OCI-LY7 (cell line): ENCODE data around the gene MAP3K10. TPM values are rescaled to one million over a fixed set of nuclear protein-coding genes. Genes with fewer than 3 reads are reported as not detected.

Experiments
- BruUV-seq: library from RNA; stranded (reverse); fragments of 400-500 nt; replicated peaks from 2 replicates; lab custom pipeline; 2021; lab: Mats Ljungman, UMichigan
- CTCF ChIA-PET: fragments of 300-600 bp; sonication (Branson Sonifier 250); formaldehyde crosslinking; loops from one replicate; lab custom pipeline; 2022; ENCODE audit warnings: antibody characterized with exemption; ENCODE audit not compliant: unreplicated experiment; lab: Charles Lee
- POLR2A ChIA-PET: fragments of 300-600 bp; sonication (Branson Sonifier 250); formaldehyde crosslinking; loops from one replicate; lab custom pipeline; 2022; ENCODE audit warnings: antibody characterized with exemption; lab: Charles Lee
- DNase-seq: peaks from one replicate; pipeline ENCODE4 v3.0.0-alpha.2; 2015; ENCODE audit warnings: low spot score
- H2AFZ ChIP-seq: fragments of 200-600 bp; sonication (generic), shearing (Covaris generic); 2 replicates; pipeline ENCODE4 v1.6.1; 2014; ENCODE audit warnings: mild to moderate bottlenecking, antibody characterized with exemption, low read length, moderate library complexity
- H3K27ac ChIP-seq: fragments of 200-600 bp; sonication (generic); 2 replicates; pipeline ENCODE4 v1.5.1; 2014; ENCODE audit warnings: mixed run types, low read depth, mild to moderate bottlenecking, moderate library complexity, low read length, inconsistent platforms; ENCODE audit not compliant: poor library complexity, severe bottlenecking
- H3K36me3 ChIP-seq: fragments of 200-600 bp; sonication (generic); 2 replicates; pipeline ENCODE4 v1.6.1; 2014; ENCODE audit warnings: mild to moderate bottlenecking, antibody characterized with exemption, low read length, moderate library complexity, mixed read lengths; ENCODE audit not compliant: insufficient read depth
- H3K4me1 ChIP-seq: fragments of 200-600 bp; sonication (generic); 2 replicates; pipeline ENCODE4 v1.5.1; 2014; ENCODE audit warnings: mild to moderate bottlenecking, low read length; ENCODE audit not compliant: insufficient read depth, poor library complexity, severe bottlenecking
- H3K4me2 ChIP-seq: fragments of 200-600 bp; sonication (generic); 2 replicates; pipeline ENCODE4 v1.6.1; 2014; ENCODE audit warnings: mild to moderate bottlenecking, low read length
- H3K4me3 ChIP-seq: fragments of 200-600 bp; sonication (generic); 2 replicates; pipeline ENCODE4 v1.5.1; 2014; ENCODE audit warnings: mild to moderate bottlenecking, low read depth, low read length; ENCODE audit not compliant: poor library complexity, severe bottlenecking
- H3K79me2 ChIP-seq: fragments of 200-600 bp; sonication (generic); 2 replicates; pipeline ENCODE4 v1.6.1; 2016; ENCODE audit warnings: low read depth, mild to moderate bottlenecking, low read length, moderate library complexity, mixed read lengths; ENCODE audit not compliant: insufficient read depth
- H3K9me2 ChIP-seq: fragments of 200-600 bp; sonication (generic); 2 replicates; pipeline ENCODE4 v1.6.1; 2016; ENCODE audit warnings: mild to moderate bottlenecking, low read length, mixed read lengths; ENCODE audit not compliant: insufficient read depth
- H3K9me3 ChIP-seq: fragments of 200-600 bp; sonication (generic); 2 replicates; pipeline ENCODE4 v1.6.1; 2014; ENCODE audit warnings: mild to moderate bottlenecking, mixed run types, low read length, mixed read lengths
- H4K20me1 ChIP-seq: fragments of 200-600 bp; sonication (generic); 2 replicates; pipeline ENCODE4 v1.6.1; 2014; ENCODE audit warnings: mild to moderate bottlenecking, antibody characterized with exemption, low read length, moderate library complexity, mixed read lengths; ENCODE audit not compliant: insufficient read depth
- EZH2phosphoT487 ChIP-seq: fragments of 200-600 bp; sonication (generic); IDR thresholded peaks from 2 replicates; pipeline ENCODE4 v1.6.1; 2018; ENCODE audit warnings: low read depth, borderline replicate concordance, mild to moderate bottlenecking, mixed run types, antibody characterized with exemption, low read length, moderate library complexity, mixed read lengths
- intact Hi-C: fragments of 100-400 bp; cut with micrococcal nuclease; formaldehyde crosslinking; loops from one replicate; pipeline ENCODE4 v1.10.0; 2022; ENCODE audit not compliant: unreplicated experiment
- total RNA-seq, 2 experiments: library from RNA; depleted of rRNA in 1 of 2; stranded (reverse); fragments of >200 nt in 1 of 2; shearing (Covaris generic) in 1 of 2; gene quantifications; 2 replicates each; pipeline ENCODE4 v1.2.3, GENCODE V29; 2014 to 2022
- TF ChIP-seq, protein P1 (sequence below): fragments of 200-600 bp; sonication (generic); conservative IDR thresholded peaks from 2 replicates; pipeline ENCODE4 v1.5.1; 2014; ENCODE audit warnings: mild to moderate bottlenecking, antibody characterized with exemption, low read length, moderate library complexity, mixed read lengths

MAP3K10 gene
- total RNA-seq, 2 experiments from 2014 or later, result 20.6 to 32.5 TPM

DNA sequence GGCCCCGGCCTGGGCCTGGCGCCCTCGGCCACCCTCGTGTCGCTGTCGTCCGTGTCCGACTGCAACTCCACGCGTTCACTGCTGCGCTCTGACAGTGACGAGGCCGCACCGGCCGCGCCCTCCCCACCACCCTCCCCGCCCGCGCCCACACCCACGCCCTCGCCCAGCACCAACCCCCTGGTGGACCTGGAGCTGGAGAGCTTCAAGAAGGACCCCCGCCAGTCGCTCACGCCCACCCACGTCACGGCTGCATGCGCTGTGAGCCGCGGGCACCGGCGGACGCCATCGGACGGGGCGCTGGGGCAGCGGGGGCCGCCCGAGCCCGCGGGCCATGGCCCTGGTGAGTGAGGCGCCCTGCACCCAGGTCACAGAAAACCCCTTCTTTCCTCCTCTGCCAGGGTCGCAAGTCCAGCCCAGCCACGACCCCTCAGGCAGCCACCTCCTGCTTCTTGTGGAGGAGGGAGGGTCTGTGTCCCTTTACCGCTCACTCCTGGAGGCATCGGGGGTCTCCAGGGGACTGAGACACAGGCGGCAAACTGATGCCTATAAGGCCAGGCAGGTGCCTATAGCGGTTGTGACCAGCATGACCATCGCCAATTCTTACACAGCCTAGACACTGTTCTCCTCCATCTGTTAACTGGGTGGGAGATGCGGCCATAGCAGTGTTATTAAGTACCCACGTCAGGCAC lies 22.8 kb downstream of the MAP3K10 start:
- no peak for DNase-seq
- Histone ChIP-seq H3K4me2 (no peak overlapping the region), H3K9me3 (no peaks in the 10 kb centered on the region), H4K20me1 (no peaks in the 10 kb centered on the region), H3K4me3 (no peak overlapping the region), H3K4me1 (no peaks in the 10 kb centered on the region), H3K36me3 (no peaks in the 10 kb centered on the region; the same call in 1 of the 2 replicates), H3K79me2 (no peaks in the 10 kb centered on the region), H2AFZ (no peak overlapping the region), H3K27ac (no peak overlapping the region), H3K9me2 (no peaks in the 10 kb centered on the region)
- ChIA-PET CTCF (no interaction called here), POLR2A (no interaction called here)
- no TSS peak for BruUV-seq
- TF ChIP-seq, protein P1, sequence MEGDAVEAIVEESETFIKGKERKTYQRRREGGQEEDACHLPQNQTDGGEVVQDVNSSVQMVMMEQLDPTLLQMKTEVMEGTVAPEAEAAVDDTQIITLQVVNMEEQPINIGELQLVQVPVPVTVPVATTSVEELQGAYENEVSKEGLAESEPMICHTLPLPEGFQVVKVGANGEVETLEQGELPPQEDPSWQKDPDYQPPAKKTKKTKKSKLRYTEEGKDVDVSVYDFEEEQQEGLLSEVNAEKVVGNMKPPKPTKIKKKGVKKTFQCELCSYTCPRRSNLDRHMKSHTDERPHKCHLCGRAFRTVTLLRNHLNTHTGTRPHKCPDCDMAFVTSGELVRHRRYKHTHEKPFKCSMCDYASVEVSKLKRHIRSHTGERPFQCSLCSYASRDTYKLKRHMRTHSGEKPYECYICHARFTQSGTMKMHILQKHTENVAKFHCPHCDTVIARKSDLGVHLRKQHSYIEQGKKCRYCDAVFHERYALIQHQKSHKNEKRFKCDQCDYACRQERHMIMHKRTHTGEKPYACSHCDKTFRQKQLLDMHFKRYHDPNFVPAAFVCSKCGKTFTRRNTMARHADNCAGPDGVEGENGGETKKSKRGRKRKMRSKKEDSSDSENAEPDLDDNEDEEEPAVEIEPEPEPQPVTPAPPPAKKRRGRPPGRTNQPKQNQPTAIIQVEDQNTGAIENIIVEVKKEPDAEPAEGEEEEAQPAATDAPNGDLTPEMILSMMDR, result no peak
- intact Hi-C loops, result no loop called here

DNA sequence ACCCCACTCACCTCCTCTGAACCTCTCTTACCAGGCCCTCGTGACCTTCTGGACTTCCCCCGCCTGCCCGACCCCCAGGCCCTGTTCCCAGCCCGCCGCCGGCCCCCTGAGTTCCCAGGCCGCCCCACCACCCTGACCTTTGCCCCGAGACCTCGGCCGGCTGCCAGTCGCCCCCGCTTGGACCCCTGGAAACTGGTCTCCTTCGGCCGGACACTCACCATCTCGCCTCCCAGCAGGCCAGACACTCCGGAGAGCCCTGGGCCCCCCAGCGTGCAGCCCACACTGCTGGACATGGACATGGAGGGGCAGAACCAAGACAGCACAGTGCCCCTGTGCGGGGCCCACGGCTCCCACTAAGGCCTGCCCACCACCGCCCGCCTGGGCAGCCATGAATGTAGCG lies 23.7 kb downstream of the MAP3K10 start:
- Histone ChIP-seq H3K9me2 (no peaks in the 10 kb centered on the region), H3K27ac (no peak overlapping the region), H3K79me2 (no peaks in the 10 kb centered on the region), H3K4me3 (no peak overlapping the region), H3K36me3 (no peaks in the 10 kb centered on the region), H3K4me2 (no peak overlapping the region), H3K9me3 (no peaks in the 10 kb centered on the region), H4K20me1 (no peaks in the 10 kb centered on the region), H3K4me1 (no peaks in the 10 kb centered on the region), H2AFZ (no peak overlapping the region)
- intact Hi-C loops, result no loop called here
- ChIA-PET CTCF (no interaction called here), POLR2A (no interaction called here)
- no peak for DNase-seq
- no TSS peak for BruUV-seq
- TF ChIP-seq, protein P1, result no peak
- no peak for TF ChIP-seq EZH2phosphoT487

DNA sequence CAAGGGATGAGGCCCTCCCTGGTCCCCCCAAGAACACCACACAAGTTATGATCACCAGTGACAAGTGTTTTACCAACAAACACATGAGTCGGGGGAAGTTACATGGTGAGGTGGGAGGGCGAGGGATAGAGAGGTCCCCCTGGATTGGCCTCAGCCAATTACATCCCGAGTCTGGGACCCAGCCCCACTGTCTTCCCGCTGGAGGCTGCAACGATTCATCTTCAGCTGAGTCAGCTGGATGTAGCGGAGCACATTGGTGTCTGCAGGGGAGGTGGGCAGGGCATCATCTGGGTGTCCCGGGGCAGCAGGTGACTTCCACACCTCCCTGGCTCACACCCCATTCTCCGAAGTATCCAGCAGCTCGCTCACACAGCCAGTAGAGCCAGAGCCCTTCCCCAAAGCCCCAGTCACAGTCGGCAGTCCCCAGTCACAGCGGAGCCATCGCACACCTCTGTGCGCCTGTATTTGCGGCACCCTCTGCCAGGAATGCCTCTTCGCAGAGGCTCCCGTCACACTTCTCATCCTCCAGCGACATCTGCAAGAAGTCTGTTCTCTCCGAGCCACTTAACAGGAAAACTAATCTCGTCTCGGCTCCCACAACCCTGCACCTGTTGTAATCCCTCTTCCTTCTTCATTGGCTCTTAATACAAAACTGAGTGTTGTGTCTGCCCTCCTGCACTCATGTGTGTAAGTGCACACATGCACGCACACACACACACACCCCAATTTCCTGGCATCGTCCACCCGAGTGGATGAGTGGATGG lies 25.0 kb downstream of the MAP3K10 start:
- no peaks in the 10 kb centered on the region for H3K9me3 ChIP-seq
- no peak overlapping the region for H3K4me3 ChIP-seq
- TF ChIP-seq, protein P1, result no peak
- TF ChIP-seq EZH2phosphoT487, result no peak
- ChIA-PET CTCF (no interaction called here), POLR2A (no interaction called here)
- no peak overlapping the region for H3K4me2 ChIP-seq
- no peaks in the 10 kb centered on the region for H4K20me1 ChIP-seq
- no peaks in the 10 kb centered on the region for H3K9me2 ChIP-seq
- H3K27ac ChIP-seq, result no peak overlapping the region
- no peaks in the 10 kb centered on the region for H3K79me2 ChIP-seq
- no peak overlapping the region for H2AFZ ChIP-seq
- intact Hi-C loops, result no loop called here
- no TSS peak for BruUV-seq
- no peaks in the 10 kb centered on the region for H3K4me1 ChIP-seq
- no peaks in the 10 kb centered on the region for H3K36me3 ChIP-seq
- no peak for DNase-seq
